HG02759 (cell line): Measurements from ENCODE around the gene AP3S1.
"Not testable (repeated sequence)": the region's sequence is repeated elsewhere in the genome, so short reads cannot be mapped to it uniquely, and the experiment has no call there.

Experiments used
- ATAC-seq: cut with Tn5 transposase; IDR thresholded peaks from one replicate; pipeline ENCODE4 v1.9.1; 2021; ENCODE audit warnings: mild to moderate bottlenecking, moderate library complexity; ENCODE audit not compliant: unreplicated experiment

AP3S1 gene

DNA sequence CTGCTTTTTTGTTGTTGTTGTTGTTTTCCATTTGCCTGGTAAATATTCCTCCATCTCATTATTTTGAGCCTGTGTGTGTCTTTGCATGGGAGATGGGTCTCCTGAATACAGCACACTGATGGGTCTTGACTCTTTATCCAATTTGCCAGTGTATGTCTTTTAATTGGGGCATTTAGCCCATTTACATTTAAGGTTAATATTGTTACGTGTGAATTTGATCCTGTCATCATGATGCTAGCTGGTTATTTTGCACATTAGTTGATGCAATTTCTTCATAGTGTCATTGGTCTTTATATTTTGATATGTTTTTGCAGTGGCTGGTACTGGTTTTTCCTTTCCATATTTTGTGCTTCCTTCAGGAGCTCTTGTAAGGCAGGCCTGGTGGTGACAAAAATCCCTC is 16.8 kb upstream of the AP3S1 start:
- not testable (repeated sequence) for ATAC-seq

DNA sequence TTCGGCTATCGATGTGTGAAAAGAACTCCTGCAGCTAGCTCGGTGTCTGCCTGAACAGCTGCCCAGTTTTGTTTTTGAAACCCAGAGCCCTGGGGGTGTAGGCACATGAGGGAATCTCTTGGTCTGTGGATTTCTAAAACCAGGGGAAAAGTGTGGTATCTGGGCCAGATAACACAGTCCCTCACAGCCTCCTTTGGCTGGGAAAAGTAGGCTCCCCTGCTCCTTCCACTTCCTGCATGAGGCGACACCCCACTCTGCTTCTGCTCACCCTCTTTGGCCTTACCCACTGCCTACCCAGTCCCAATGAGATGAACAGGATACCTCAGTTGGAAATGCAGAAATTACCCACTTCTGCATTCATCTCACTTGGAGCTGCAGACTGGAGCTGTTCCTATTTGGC is 15.8 kb upstream of the AP3S1 start:
- no peak for ATAC-seq

DNA sequence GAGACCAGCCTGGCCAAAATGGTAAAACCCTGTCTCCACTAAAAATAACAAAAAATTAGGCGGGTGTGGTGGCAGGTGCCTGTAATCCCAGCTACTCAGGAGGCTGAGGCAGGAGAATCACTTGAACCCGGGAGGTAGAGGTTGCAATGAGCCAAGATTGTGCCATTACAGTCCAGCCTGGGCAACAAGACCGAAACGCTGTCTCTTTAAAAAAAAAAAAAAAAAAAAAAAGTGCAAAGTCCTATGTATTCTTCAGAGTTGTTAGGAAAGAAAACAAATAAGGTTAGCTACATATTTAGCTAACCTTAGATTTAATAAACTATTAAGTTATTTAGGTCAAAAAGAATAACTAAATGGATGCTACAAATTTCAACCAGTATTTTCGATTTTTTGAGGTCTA is 11.8 kb upstream of the AP3S1 start:
- ATAC-seq: no peak

DNA sequence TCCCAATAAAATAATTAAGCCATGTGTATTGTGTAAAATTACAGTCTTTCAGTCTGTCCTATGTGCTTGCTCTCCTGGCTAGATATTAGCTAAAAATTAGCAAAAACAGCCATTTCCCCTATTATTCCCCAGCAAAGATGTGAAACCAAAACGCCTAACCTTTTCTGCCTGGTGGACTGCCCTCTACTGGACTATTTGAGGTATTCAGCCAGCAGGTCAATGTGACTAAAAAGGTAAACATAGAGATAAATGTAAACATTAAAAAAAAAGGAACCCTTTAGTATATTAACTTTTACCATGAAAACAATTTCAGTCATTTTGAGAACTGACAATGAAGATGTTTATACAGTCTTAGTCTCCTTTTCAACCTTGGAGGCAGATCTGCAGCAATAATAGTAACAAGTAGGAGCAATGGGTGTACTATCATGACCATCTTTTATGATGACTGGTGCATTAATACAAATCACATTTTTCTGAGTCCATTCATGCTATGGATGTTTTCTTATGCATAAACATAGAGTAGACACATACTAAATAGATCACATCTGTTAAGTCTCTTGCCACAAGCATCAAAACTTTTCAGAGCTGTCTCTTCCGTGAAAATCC is 10.5 kb upstream of the AP3S1 start:
- ATAC-seq: peak; percentile 77

DNA sequence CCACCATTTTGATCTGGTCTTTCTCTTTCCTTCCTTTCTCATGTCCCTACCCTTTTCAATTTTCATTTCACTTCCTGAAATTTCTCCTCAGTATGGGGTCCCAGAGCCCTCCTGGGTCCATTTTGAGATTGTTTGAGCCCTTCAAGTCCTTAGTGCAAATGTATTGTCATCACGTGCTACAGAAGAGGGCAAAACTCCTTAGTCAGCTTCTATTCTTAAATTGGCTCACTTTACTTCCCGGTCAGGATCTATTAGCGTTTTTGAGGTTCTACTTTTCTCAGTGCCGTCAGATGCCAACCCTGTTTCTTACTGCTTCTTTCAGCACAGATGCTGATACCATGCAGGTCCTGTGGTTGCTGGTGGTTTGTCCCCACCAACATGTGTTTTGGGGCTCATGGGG is 6.3 kb upstream of the AP3S1 start:
- no peak for ATAC-seq

DNA sequence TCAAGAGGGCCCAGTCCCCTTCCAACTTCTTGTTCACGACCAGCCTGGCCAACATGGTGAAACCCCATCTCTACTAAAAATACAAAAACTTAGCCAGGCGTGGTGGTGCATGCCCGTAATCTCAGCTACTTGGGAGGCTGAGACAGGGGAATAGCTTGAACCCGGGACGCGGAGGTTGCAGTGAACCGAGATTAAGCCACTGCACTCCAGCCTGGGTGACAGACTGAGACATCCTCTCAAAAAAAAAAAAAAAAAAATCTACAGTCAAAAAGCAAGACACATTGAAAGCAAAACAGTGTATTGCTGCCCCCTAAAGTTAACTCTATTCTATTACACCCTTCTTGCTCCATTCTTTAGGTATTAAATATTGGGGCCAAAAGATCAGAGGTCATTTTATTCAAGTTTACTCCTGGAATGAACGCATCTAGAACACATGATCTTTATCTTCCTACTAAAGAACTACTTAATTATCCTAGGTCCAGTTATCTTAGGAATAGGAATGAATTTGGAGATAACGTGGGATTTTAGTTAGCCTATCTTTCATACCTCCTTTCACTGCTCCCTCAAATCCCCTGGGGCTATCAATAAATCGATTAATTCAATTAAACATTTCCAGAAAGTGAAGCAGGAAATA is 2.7 kb upstream of the AP3S1 start:
- ATAC-seq: no peak

DNA sequence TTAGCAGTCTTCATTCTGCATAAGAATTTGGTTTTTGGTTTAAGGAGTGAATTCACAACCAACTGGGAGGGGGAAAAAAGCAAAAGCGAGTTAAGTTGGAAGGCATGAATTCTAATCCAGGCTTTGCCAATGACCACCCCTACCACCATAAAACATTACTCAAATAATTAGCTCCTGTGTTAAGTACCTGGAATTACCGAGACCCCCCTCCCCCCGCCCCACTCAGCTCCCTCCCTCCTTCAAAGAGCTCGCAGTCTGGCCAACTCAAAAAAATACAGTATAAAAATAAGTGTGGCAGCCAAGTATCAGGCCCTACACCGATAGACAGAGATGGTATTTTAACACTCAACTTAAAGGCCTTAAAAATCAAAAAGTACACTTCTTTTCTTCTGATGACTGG is 862 bp upstream of the AP3S1 start:
- ATAC-seq: no peak

DNA sequence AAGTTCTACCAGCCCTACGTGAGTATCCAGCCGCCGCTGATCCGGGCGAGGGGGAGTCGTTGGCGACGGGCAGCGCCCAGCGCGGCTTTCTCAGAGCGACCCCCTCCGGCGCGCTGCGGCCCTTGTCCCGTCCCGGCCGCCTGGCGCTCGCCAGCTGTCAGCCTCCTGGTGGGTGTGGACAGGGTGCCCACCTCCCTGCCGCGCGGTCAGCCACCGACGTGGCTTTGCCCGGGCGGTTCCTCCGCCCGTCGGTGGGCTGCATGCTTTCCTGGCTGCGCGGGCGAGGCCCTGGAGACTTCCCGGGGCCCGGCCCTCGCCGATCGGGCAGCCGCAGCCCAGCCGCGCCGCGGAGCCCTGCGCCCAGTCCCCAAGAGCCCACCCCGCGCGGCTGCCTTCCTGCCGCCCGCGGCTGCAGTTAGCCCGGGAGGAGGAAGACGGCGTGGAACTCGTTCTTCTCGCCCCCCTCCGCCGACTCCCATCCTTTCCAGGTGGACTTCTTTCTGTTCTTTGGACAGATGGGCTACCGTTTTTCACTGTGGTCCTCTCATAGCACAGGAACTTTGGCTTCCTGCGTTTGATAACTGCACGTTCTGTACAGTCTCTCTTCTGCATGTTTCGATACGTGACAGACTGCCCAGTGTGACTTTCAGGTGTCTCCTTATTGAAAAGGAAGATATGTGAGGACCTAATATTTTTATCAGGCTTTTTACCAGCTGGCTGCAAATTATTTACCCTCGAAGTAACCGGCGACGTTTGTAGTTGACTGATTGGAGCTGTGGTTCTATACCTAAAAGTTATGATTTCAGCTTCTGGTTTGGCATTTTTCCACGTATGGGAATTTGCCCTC is 577 bp downstream of the AP3S1 start:
- ATAC-seq: peak; percentile 38

DNA sequence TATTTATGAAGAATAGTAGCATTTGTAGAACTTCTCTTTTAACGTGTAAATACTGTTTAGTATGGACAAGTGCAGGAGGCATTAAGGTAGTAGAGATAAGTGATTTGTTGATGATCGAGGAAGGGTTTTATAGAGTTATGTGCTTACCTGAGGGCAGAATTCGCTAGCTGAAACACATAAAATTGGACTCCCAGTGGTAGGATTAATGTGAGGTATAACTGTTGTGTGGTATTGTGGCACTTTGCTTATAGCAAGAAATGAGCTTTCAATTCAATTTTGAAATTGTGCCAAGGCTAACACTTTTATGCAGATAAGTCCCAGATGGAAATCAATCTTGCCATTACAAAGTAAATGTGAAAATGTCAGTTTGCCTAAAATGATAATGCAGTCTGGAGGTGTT is 1.2 kb downstream of the AP3S1 start:
- no peak for ATAC-seq

DNA sequence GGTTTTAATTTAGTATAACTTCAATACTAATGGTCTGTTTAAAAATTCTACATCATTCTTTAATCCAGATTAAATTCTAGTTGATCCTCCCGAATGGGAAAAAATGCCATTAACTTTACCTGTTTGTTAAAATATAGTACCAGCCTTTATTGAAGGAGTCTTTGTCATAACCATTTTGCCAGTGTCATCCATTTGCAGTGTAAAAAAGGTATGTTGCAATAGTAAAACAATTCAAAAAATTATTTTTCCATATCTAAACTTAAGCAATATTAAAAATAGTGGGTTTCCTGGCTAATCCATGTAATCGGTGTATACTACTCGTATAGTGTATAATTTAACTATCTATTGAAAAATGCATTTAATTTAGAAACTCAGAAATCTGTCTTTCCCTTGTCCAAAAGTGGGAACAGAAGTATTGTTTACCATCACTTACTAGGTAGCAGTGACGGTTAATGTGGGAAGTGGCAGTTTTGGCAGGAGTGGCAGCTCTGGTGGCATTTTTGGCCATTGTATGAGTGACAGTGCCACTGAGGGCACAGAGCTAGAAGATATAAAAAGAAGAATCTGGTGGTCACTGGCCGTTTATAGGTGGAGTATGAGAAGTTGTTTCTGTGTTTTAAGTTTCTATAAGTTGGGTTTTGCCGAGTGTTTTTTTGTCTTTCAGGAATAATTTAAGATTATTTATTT is 1.9 kb downstream of the AP3S1 start:
- ATAC-seq: no peak

DNA sequence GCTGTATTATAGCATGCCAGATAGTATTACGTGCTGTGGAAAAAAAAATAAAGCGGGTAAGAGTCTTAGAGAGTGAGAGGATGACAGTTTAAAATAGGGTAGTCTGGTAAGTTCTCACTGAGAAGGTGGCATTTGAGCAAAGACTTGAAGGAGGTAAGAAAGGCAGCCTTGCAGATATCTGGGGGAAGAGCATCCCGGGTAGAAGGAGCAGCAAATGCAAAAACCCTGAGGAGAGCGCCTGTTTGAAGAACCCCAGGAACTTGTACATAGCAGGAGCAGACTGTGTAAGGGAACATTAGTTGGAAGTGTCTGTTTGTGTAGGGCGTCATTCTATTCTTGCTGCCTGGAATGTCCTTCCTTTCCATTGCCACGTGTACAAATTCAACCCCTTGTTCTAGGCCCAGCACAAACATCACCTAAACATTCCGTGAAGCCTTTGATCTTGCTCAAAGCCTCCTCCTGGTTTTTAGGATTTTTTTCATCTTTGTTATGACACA is 2.6 kb downstream of the AP3S1 start:
- no peak for ATAC-seq

DNA sequence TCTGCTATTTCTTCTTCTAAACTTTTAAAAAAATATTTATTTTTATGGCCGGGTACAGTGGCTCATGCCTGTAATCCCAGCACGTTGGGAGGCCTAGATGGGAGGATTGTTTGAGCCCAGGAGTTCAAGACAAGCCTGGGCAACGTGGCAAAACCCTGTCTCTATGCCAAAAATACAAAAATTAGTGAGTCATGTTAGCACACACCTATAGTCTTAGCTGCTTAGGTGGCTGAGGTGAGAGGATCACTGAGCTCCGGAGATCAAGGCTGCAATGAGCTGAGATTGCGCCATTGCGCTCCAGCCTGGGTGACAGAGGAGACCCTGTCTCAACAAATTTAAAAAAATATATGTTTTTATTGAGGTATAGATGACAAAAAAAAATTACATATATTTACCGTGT is 5.6 kb downstream of the AP3S1 start:
- no peak for ATAC-seq

DNA sequence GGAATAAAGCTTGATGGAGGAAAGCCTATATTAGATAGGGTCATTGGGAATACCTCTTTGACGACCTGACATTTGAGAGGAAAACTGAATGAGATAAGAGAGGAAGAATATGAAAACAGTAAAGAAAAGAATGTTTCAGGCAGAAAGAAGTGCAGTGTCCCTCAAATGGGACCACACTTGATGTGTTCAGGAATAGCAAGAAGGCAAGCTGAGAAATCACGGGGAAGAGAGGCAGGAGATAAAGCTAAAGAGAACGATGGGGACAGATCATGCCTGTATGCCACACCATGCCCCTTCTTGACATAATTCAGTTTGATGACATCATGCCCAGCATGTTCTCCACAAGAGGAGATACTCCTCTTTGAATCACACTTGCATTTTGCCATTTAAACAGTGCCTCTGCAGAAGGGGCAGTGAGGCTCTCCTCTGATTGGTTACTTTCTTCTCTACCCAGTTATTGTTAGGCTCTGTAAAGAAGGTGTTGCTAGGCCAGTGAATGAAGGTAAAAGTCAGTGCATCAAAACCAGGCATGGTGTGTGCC is 7.6 kb downstream of the AP3S1 start:
- ATAC-seq: no peak

DNA sequence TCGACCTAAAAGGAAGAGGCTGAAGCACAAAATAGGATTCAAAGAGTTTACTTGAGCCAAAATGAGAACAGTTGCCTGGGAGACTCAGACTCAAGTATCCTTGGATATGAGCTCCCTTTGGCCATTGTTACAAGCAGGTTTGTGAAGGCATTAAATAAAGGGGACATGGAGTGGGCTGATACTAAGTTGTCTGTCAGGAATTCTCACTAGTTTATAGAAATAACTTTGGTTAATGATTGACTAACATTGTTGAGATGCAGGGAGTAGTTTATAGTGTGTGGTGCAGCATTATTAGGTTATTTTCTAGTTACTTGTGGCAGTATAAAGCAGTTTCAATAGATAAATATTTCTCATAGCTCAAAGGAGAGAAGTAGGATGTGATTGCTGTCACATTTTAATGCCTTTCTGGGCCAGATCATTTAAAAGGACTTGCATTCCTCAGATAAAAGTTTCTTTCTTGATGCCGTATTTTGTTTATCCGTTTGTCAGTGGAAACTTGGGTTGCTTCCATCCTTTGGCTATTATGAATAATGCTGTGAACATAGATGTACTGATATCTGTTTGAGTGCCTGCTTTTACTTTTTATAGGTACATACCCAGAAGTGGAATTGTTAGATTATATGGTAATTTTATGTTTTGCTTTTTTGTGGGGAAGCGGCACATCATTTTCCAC is 9.1 kb downstream of the AP3S1 start:
- ATAC-seq: no peak

DNA sequence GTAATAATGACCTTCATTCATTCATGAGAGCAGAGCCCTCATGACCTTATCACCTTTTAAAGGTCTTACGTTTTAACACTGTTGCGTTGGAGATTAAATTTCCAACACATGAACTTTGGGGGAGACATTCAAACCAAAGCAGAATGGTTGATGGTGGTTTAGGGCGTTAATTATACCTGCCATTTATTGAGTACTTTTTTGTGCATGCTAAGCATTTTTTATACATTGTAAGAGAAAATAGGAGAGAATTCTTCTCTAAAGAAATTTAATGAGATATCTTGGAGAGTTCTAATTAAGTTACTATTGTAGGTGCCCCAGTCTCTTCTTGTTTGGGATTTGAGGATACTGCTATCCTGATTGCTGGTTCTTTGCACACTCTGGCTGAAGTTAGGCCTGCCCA is 12.4 kb downstream of the AP3S1 start:
- no peak for ATAC-seq

DNA sequence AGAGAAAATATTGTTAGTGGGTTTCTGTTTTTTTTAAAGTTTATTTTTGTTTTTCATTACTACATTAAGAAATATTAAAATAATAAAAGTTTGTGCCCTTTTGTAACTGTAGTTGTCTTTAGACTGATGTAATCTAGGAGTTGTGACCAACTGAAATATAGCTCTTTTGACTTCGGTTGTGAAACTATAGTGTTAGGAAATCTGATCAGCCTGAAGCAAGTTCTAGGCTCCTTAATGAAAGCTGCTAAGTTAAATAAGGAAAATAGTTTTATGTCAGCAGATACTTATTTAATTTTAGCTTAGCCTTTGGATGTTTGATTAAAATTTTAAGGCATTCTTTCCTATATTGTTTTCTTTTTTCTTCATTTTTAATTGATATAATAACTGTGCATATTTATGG is 14.2 kb downstream of the AP3S1 start:
- ATAC-seq: no peak

DNA sequence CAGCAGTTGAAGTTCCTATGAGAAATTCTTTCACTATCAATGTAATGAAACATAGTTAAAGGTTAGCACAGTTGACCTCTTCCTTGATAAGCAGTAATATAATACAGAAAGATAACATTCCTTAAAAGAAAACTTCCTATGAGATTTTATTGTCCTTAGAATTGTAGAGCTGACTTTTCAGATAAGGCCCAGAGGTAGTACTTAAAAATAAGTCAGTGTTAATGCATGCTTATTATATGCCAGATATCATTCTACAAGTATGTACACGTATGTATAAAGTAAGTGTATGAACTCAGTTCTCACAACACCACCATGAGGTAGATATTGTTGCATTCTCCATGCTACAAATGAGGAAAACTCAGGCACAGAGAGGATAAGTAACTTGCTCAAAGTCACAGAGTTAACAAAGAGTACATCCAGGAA is 15.3 kb downstream of the AP3S1 start:
- no peak for ATAC-seq

DNA sequence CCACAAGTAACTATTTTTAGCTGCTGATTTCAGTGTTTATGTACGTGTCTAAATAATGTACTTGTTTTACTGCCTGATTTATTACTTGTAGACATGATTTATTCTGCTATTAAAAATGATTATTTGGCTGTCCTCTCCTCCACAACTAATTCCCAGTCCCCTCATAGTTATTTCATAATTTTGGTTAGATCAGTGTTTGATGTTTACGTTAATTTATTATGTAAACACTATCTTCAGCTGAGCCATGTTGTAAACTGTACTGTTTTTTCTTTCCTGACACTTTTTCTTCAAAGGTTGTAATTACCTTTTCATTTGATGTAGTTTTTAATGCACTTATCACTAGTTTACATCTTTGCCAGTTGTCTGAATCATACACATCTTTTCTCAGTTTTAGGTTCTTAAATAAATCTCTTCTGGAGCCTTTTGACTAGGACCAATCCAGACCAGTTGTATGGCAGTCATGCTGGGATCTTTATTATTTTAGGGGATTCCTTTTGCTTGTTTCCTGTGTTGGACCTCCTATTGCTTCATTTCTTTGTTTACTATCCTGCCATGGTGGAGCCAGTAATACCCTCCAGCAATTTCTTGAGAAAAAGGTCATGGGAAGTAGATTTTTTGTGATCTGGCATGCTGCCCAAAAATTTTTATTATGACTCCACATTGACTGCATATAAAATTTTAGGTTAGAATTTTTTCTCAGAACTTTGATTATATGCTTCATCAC is 16.1 kb downstream of the AP3S1 start:
- no peak for ATAC-seq

DNA sequence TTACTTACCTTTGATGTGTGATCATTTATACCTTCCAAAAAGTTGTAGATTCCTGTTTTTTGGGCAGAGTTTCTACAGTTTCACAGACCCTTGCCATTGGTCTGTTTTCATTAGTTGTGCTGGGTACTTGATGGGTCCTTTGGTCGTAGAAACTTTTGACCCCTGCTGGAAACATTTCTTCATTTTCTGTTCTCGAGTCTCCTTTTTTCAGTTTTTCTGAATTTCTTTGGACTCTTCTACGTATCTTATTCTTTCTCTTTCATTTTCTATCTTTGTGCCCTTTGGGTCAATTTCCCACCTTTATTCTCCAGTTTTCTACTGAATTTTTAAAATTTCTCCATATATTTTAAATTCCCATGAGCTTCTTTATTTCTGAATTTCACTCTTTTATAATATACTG is 16.7 kb downstream of the AP3S1 start:
- ATAC-seq: no peak

DNA sequence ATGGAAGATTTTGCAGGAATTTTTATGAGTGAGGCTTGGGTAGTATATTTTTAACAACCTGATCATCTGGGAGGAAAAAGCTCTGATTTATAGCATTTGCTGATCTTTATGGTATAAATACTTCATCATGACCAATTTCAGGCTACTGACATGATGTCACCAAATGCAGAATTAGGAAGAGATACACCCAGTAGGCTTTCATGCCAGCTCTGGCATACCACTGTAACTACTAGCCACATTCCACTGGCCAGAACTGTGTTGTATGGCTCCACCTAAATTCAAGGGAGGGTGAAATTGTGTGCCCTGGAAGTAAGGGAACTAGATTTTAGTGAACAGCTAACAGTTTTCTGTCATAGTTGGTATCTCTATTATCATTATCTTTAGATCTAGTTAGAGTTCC is 17.6 kb downstream of the AP3S1 start:
- ATAC-seq: no peak
